Left cardiac atrium (tissue), 4 donors: ENCODE measurements around the gene UCP3. TPM values are rescaled to one million over a fixed set of nuclear protein-coding genes. Genes with fewer than 3 reads are reported as not detected.

Experiments used
- ATAC-seq, 2 donors: fragments of 200-7000 bp; cut with Tn5 transposase; one replicate each; pipeline ENCODE4 v1.9.1; 2020; ENCODE audit warnings: mild to moderate bottlenecking in 2 of 2, moderate library complexity in 2 of 2
- DNase-seq: peaks from one replicate; pipeline ENCODE4 v3.0.0-alpha.2; 2020
- intact Hi-C, 2 donors: fragments of 100-400 bp; cut with DNase I; formaldehyde crosslinking; loops; one replicate each; pipeline versions ENCODE4 v1.14.1 to v1.15.1; 2022 to 2023
- total RNA-seq, 2 donors: library from RNA; stranded (reverse); fragmentation: NEBNext Ultra II Directional; extraction: Animal tissue kit (Norgen Biotek cat#: 25700); gene quantifications; one replicate each; pipeline ENCODE4 v1.2.1, GENCODE V29; 2021
- donor health status: DM: no; HTN: yes; CAD: no.
- donor health status: DM: no; HTN: yes; CAD: no; lungs with severe emphysema.
- donor health status: DM: yes; HTN: yes; CAD: no.
- donor health status: Dilated cardiomyopathy.

UCP3 gene
- total RNA-seq, 2 donors from 2014 or later, result 1.1 to 2.2 TPM

GRCh38 chr11:73969091-73969490 lies 39.8 kb downstream of the UCP3 start:
- no peak for ATAC-seq
- intact Hi-C loops, result no loop called here
- DNase-seq, result no peak

GRCh38 chr11:73968356-73968966 lies 40.4 kb downstream of the UCP3 start:
- intact Hi-C loops, result no loop called here
- ATAC-seq (no peak), DNase-seq (no peak)

- intact Hi-C loops, result no loop called here
- ATAC-seq (no peak), DNase-seq (no peak)
Measured at GRCh38 chr11:73965764-73966121, 43.1 kb downstream of the UCP3 start.

DNA sequence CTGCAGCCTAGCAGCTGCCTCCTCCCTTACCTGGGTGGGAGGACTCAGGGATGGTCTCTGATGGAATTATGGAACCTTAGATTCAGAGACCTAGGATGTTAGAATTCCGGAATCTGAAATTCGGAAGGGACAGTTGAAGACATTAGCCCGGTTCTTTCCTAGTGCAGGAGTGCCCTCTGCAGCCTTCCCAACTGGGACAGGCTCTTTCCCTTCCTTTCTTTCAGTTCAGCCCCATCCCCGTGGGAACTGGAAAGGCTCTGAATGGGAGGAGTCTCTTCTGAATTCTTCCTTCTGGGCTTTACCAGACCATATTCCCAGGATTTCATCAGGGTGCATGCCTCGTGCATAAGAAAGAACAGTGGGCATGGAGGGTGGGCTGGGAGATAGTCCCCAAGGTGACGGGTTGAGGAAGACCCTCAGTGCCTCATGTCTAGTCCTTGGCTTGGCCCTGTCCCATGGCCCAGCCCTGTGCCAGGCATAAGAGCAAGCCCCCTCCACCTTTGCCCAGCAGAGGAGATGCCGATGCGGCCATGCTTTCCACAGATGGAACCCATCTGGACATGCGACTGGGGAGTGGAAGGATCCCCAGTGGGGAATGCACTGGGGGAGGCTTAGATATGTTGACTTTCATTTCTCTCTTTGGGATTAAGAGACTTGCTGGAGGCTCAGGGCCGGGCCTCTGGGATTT lies 43.7 kb downstream of the UCP3 start:
- DNase-seq (no peak), ATAC-seq (peak in 1 of 2 donors; percentile 46)

GRCh38 chr11:73963861-73964260 lies 45.0 kb downstream of the UCP3 start:
- peak in 1 of 2 donors; percentile 8 for ATAC-seq
- intact Hi-C loops, result no loop called here

More for the DNA sequence above, 43.7 kb downstream of the UCP3 start:
- intact Hi-C loops, result no loop called here

GRCh38 chr11:73962101-73962705 lies 46.7 kb downstream of the UCP3 start:
- DNase-seq, result no peak
- intact Hi-C loops, result no loop called here
- ATAC-seq, result no peak

More at GRCh38 chr11:73963861-73964260, 45.0 kb downstream of the UCP3 start:
- no peak for DNase-seq

GRCh38 chr11:73961321-73961720 lies 47.6 kb downstream of the UCP3 start:
- DNase-seq, result no peak
- intact Hi-C loops, result no loop called here
- ATAC-seq, result no peak

DNA sequence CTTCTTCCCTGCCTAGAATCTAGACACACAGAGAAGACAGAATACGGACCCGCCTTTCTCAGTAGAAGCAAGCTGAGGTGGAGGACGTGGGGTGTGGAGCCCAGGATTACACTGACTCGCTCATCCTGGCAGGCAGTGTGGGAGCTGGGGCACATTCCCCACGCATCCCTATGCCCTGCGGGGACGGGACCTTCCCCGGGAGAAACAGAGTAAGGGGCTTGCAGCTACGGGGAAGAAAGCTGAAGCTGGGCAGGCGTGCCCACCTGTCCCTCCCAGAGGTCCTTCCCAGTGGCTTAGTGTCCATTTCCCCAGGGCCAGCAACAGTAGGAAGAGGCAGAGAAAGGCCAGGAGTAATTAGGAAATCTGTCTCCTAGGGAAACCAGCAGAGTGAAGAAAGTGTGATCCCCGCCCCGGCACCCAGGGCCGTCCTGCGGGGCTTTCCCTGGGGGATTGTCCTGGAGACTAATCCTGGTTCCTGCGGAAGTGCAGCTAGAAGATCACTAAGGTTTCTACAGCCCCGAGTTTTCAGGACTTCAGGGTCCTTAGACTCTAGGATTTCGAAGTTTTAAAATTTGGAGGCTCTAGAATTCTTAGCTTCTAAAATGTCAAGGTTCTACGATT lies 50.3 kb downstream of the UCP3 start:
- intact Hi-C loops, result no loop called here
- DNase-seq (no peak), ATAC-seq (no peak)

DNA sequence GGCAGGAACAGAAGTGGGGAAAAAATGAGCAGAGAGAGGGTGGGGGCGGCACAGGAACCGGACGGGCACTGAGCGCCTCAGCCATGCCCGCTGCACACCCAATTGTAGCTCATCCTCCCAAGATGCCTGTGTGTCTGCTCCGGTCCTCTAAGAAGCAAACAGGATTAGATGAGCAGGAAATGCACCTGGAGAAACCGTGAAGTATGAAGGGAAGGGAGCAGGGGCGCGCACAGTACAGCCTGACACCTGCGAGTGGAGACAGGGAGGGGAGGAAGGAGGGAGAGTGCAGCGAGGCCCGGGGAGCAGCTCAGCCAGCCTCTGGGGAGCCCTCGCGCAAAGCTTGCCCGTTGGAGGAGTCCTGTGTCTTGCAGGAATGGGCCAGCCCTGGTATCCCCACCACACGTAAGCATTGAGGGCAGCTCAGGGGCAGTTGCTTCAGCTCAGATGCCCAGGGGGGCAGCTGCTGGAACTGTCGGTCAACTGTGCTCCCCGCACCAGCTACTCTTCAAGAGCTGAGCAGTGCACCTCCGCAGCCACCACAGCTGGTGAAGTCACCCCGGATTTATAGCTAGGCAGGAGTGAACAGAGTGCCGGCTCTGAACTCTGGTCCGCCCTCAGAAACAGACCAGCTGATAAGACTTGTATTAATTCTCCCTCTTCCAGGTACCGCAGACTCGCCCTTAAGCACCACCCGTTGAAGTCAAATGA lies 51.1 kb downstream of the UCP3 start:
- DNase-seq (no peak), ATAC-seq (no peak)
- intact Hi-C loops, result no loop called here

DNA sequence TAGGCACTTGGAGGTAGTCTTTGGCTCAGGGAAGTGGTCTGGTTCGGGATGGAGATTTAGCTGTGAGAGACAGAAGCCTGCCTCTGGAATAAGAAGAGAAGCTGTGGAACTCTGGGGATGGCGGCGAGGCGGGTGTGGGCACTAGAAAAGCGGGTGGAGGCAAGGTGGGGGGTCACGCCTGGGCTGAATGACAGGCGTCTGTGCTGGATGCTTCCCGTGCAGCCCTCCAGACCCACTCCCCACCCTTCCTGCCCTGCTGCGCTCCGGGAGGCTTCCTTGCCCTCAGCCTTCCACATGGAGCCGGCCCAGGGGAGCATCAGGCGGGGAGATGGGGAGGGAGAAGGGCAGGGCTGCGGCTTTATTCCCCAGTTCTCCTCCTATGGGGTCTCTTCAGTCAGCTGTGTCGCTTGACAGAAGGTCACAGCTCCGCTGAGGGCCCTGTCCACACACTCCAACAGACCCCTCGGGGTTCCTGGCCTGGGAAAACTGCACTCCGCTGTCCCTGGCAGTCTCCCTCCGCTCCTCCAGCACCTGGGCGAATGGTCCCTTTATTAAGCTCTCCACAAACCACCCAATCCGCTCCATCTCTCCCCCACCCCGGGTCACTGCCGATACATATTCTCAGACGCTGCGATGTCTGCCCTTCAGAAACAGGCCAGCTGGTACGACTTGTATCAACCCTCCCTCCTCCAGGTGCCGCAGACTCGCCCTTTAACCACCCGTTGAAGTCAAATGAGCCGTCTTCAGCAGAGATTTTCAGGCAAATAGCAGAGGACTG lies 51.8 kb downstream of the UCP3 start:
- no peak for DNase-seq
- intact Hi-C loops, result no loop called here
- ATAC-seq, result no peak

DNA sequence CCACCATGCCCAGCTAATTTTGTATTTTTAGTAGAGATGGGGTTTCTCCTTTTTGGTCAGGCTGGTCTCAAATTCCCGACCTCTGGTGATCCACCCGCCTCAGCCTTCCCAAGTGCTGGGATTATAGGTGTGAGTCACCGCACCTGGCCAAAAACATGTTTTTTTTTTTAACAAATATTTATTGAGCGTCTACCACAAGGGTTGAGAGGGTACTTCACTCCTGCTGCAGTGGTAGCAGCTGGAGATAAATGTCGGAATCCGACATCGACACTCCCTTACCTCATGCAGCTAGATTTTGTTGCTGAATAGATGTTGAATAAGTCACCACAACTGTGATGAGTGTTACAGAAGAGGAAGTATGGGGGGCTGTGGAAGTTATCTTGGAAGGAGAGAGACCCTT lies 57.1 kb downstream of the UCP3 start:
- ATAC-seq, result no peak

DNA sequence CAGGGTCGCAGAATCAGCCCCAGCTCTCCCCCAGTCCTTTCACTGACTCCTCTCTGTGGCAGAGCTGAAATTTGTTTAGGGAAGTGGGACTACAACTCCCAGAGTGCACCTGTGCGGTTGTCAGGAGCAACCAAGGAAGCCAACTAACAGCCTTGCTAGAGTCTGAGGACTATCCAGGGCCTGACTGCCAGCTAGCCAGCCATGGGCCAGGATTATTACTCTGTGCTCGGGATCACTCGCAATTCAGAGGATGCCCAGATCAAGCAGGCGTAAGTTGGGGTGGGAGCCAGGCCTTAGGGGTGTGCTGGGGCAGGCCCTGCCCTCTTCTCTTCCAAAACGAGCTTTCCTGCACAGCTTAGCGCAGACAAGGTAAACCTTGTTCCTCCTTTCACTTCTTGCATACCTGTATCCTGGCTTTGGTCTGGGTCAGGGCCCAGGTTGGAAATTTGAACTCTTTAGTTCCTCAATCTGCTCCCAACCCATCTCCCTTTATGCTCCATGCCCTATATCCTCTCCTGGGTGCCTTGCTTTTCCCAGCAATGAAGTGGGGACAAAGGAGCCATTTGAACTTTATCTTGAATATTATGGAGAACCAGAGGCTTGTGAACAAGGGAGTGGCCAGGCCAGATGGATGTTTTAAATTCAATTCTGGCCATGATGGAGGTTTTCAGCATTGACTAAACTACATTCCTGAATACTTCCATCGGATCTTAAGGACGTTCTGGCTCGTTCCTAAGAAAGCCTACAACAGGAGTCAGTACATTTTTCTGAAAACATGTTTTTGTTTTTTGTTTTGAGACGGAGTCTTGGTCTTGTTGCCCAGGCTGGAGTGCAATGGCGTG lies 57.8 kb downstream of the UCP3 start, which contains the start of gene DNAJB13:
Gene DNAJB13 (plus strand): TSS at position 158 of the 842 bp plus-strand sequence. CDS start 44 bp downstream, at position 202.
- intact Hi-C loops, result no loop called here
- no peak for DNase-seq
- ATAC-seq, result peak; percentile 51 to 59

More for the DNA sequence above, 57.1 kb downstream of the UCP3 start:
- no peak for DNase-seq
- intact Hi-C loops, result no loop called here

Other genes with a start within 250 kb of the UCP3 start
- gene RAB6A, start 248.0 kb downstream of the UCP3 start, total RNA-seq, result 100 to 1,000 TPM; 100 to 134 TPM
- 10 to 100 TPM; 33.4 to 37.3 TPM for gene MRPL48, start 221.2 kb downstream of the UCP3 start, total RNA-seq
- 10 to 100 TPM; 60.3 to 65.3 TPM for gene COA4, start 132.2 kb downstream of the UCP3 start, total RNA-seq
- gene PAAF1, start 132.1 kb downstream of the UCP3 start, total RNA-seq, result 10 to 100 TPM; 15.4 to 19.9 TPM
- not detected for gene DNAJB13, start 58.1 kb downstream of the UCP3 start, total RNA-seq
- gene UCP2, start 26.2 kb downstream of the UCP3 start, total RNA-seq, result 10 to 100 TPM; 21.6 to 30.2 TPM
- 10 to 100 TPM; 12.2 to 17.9 TPM for gene C2CD3, start 161.9 kb upstream of the UCP3 start, total RNA-seq
- 10 to 100 TPM; 26.9 to 31.7 TPM for gene PPME1, start 162.2 kb upstream of the UCP3 start, total RNA-seq